Loucy (cell line): ENCODE measurements around the gene AGBL5.

Experiments
- H2AFZ ChIP-seq: fragments of 200-600 bp; sonication (generic); 2 replicates; pipeline ENCODE4 v1.6.0; 2016; ENCODE audit warnings: antibody characterized with exemption, mild to moderate bottlenecking, low read length, moderate library complexity
- H3F3A ChIP-seq: fragments of 200-600 bp; 2 replicates; pipeline ENCODE4 v1.6.0; 2016; ENCODE audit warnings: antibody characterized with exemption, low read depth, mild to moderate bottlenecking
- H3K27me3 ChIP-seq: fragments of 200-600 bp; sonication (generic); 2 replicates; pipeline ENCODE4 v1.6.1; 2014; ENCODE audit warnings: low read length, mild to moderate bottlenecking; ENCODE audit not compliant: insufficient read depth, poor library complexity, severe bottlenecking
- H3K36me3 ChIP-seq: fragments of 200-600 bp; sonication (generic); 2 replicates; pipeline ENCODE4 v1.6.1; 2016; ENCODE audit warnings: low read length; ENCODE audit not compliant: insufficient read depth
- H3K4me1 ChIP-seq: fragments of 200-600 bp; sonication (generic); 2 replicates; pipeline ENCODE4 v1.5.1; 2014; ENCODE audit warnings: low read length, mild to moderate bottlenecking; ENCODE audit not compliant: insufficient read depth, poor library complexity, severe bottlenecking
- H3K4me2 ChIP-seq: fragments of 200-600 bp; sonication (generic); 2 replicates; pipeline ENCODE4 v1.6.0; 2014; ENCODE audit warnings: antibody characterized with exemption, low read length, low read depth, mild to moderate bottlenecking; ENCODE audit not compliant: poor library complexity, severe bottlenecking
- H3K4me3 ChIP-seq: fragments of 200-600 bp; sonication (generic); 2 replicates; pipeline ENCODE4 v1.5.1; 2014; ENCODE audit warnings: low read length, mild to moderate bottlenecking, mixed read lengths; ENCODE audit not compliant: poor library complexity, severe bottlenecking
- H3K79me2 ChIP-seq: fragments of 200-600 bp; sonication (generic); 2 replicates; pipeline ENCODE4 v1.6.1; 2014; ENCODE audit warnings: low read length; ENCODE audit not compliant: insufficient read depth
- H3K9ac ChIP-seq: fragments of 200-600 bp; sonication (generic); 2 replicates; pipeline ENCODE4 v1.6.0; 2014; ENCODE audit warnings: mild to moderate bottlenecking, low read depth, low read length, moderate library complexity; ENCODE audit not compliant: poor library complexity, severe bottlenecking
- H3K9me2 ChIP-seq: fragments of 200-600 bp; sonication (generic); replicated peaks from 2 replicates; pipeline ENCODE4 v1.6.1; 2016; ENCODE audit warnings: low read depth, low read length, mixed read lengths
- H3K9me3 ChIP-seq: fragments of 200-600 bp; sonication (generic); 2 replicates; pipeline ENCODE4 v1.6.1; 2014; ENCODE audit warnings: mild to moderate bottlenecking, antibody characterized with exemption, low read length, low read depth; ENCODE audit not compliant: insufficient read depth
- H4K20me1 ChIP-seq: fragments of 200-600 bp; sonication (generic); 2 replicates; pipeline ENCODE4 v1.6.0; 2014; ENCODE audit warnings: antibody characterized with exemption, low read length, mild to moderate bottlenecking; ENCODE audit not compliant: insufficient read depth, poor library complexity, severe bottlenecking
- EZH2phosphoT487 ChIP-seq: fragments of 200-600 bp; IDR thresholded peaks from 2 replicates; pipeline ENCODE4 v1.6.1; 2018; ENCODE audit warnings: antibody characterized with exemption, mild to moderate bottlenecking, moderate library complexity, borderline replicate concordance
- TF ChIP-seq, protein P1 (sequence below): fragments of 200-600 bp; sonication (generic); conservative IDR thresholded peaks from 2 replicates; pipeline ENCODE4 v1.5.1; 2014; ENCODE audit warnings: mild to moderate bottlenecking, antibody characterized with exemption, low read length

AGBL5 gene

DNA sequence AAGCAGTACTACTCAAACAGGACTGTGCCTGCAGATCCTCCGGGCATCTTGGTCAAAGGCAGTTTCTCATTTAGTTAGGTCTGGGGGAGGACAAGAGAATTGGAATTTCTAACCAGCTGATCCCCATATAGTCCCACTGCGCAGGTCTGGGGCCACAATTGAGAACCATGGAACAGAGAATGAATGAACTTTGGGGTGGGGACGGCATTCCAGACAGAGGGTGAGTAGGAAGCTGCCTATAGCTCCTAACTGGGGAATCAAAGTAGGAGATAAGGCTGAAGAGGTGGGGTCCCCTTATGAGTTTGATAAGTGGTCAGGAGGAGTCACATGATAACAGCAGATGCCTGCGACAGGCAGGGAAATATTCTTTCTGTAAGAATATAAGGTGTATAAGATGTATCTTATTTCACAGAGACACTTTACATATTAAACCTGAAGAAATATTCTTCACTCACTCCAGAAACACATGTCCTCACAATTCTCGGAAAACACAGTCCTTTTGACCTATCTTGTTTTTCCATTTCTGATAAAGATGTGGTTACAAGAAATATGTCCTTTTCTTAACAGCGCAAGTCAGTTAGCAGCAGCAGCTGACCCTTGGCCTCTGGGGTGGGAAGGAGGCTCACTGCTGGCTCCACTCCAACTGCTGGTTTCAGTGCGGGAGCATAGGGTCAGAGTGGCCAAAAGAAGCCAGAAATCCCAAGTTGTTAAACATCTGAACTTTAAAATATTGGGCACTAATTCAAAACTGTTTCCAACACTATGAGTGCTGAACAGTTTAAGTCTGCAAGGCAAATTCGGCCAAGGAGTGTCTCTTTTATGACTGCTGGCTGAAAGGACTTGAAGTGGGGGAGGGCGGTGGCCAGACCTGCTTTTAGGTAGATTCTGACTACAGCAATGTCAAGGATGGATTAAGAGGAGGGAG is 31.3 kb upstream of the AGBL5 start:
- Histone ChIP-seq H3K4me1 (peaks cover 3% of the 10 kb centered on the region), H3K4me3 (no peak overlapping the region), H3K9me2 (no peaks in the 10 kb centered on the region), H4K20me1 (no peaks in the 10 kb centered on the region), H3F3A (no peaks in the 10 kb centered on the region), H3K36me3 (no peaks in the 10 kb centered on the region), H2AFZ (no peak overlapping the region), H3K79me2 (no peaks in the 10 kb centered on the region), H3K27me3 (no peaks in the 10 kb centered on the region), H3K9ac (no peak overlapping the region), H3K4me2 (no peak overlapping the region), H3K9me3 (no peaks in the 10 kb centered on the region)
- TF ChIP-seq, protein P1, sequence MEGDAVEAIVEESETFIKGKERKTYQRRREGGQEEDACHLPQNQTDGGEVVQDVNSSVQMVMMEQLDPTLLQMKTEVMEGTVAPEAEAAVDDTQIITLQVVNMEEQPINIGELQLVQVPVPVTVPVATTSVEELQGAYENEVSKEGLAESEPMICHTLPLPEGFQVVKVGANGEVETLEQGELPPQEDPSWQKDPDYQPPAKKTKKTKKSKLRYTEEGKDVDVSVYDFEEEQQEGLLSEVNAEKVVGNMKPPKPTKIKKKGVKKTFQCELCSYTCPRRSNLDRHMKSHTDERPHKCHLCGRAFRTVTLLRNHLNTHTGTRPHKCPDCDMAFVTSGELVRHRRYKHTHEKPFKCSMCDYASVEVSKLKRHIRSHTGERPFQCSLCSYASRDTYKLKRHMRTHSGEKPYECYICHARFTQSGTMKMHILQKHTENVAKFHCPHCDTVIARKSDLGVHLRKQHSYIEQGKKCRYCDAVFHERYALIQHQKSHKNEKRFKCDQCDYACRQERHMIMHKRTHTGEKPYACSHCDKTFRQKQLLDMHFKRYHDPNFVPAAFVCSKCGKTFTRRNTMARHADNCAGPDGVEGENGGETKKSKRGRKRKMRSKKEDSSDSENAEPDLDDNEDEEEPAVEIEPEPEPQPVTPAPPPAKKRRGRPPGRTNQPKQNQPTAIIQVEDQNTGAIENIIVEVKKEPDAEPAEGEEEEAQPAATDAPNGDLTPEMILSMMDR: no peak
- no peak for TF ChIP-seq EZH2phosphoT487

DNA sequence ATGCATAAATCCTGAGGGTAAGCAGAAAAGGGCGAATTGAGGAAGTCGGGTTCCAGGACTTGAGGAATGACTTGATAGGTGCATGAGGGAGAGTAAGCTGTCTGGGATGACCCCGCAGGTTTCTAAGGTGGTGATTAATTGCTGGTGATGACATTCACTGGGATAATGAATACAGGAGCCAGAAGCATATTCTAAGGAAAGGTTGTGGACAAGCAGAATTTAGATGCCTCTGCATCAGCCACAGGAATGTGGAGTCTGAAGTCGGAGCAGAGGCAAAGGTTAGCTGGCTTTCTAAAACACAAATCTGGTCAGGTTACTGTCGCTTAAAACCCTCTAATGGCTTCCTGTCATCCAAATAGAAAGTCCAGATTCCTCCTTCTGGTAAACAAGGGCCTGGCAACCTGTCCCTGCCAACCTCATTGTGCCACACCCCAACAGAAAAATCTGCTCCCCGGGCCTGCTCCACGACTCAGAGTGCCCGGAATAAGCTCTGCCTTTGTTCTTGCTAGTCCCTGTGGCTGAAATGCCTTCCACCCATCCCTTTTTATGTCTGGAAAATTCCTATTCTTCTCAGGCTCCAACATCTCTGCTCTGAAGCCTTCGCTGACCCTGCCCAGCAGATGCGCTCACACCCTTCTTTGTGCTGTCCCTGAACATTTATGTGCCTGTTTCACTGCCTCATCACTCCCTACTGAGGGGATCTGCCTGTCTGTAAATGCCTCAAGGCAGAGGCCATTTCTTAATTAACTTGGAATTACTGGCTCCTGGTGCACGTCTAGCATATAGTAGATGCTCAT is 30.0 kb upstream of the AGBL5 start:
- Histone ChIP-seq H2AFZ (no peak overlapping the region), H4K20me1 (no peaks in the 10 kb centered on the region), H3K27me3 (no peaks in the 10 kb centered on the region), H3K79me2 (no peaks in the 10 kb centered on the region), H3K4me3 (no peak overlapping the region), H3K36me3 (no peaks in the 10 kb centered on the region), H3K4me1 (no peaks in the 10 kb centered on the region), H3K9me3 (no peaks in the 10 kb centered on the region), H3F3A (no peaks in the 10 kb centered on the region), H3K9ac (no peak overlapping the region), H3K4me2 (no peak overlapping the region), H3K9me2 (no peaks in the 10 kb centered on the region)
- TF ChIP-seq EZH2phosphoT487: no peak
- TF ChIP-seq, protein P1: no peak

DNA sequence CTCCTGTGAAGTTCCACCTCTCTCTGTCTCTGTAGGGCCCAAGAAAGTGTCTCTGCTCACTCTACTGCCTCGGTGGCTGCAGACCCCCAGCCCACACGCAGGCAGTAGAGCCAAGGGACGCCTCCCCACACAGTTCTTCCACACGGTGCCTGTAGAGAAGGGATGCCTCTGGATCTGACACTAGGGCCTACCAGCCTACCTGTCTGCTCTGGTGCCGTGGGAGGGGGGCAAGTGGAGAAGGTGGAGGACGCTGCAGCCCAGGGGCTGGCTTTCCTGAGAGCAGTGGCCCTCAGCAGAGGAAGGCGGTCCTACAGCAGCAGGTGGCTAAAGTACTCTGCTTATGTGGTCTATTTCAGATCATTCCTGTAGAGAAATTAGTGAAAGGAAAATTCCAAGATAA is 27.7 kb upstream of the AGBL5 start:
- Histone ChIP-seq H3K27me3 (no peaks in the 10 kb centered on the region), H3K9me2 (no peaks in the 10 kb centered on the region), H4K20me1 (no peaks in the 10 kb centered on the region), H2AFZ (no peak overlapping the region), H3K4me1 (no peaks in the 10 kb centered on the region), H3K9me3 (no peaks in the 10 kb centered on the region), H3K4me2 (no peak overlapping the region), H3K9ac (no peak overlapping the region), H3F3A (no peaks in the 10 kb centered on the region), H3K4me3 (no peak overlapping the region), H3K79me2 (no peaks in the 10 kb centered on the region), H3K36me3 (no peaks in the 10 kb centered on the region)
- TF ChIP-seq EZH2phosphoT487: no peak
- TF ChIP-seq, protein P1: no peak
